HG03521 (cell line): ENCODE data around the gene HDLBP.

Source experiments
- ATAC-seq: cut with Tn5 transposase; IDR thresholded peaks from one replicate; pipeline ENCODE4 v1.9.1; 2021; ENCODE audit warnings: mild to moderate bottlenecking, moderate library complexity; ENCODE audit not compliant: unreplicated experiment

HDLBP gene

DNA sequence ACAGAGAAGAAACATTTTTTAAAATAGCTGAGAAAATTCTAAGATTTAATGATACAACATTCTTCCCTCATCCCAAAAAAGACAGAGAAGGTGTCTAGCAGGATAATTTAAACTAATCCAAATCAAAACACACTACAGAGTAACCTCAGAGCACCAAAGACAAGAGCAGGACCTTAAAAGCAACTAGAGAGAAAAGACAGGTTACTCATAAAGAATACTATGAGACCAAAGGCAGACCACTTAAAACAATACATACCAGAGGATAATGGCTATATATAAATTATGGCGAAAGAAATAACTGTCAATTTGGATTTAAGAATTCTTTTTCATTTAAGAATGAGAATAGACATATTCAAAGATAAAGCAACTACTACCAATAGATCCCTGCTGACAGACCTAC, 40.0 kb downstream of the HDLBP start:
- no peak for ATAC-seq

DNA sequence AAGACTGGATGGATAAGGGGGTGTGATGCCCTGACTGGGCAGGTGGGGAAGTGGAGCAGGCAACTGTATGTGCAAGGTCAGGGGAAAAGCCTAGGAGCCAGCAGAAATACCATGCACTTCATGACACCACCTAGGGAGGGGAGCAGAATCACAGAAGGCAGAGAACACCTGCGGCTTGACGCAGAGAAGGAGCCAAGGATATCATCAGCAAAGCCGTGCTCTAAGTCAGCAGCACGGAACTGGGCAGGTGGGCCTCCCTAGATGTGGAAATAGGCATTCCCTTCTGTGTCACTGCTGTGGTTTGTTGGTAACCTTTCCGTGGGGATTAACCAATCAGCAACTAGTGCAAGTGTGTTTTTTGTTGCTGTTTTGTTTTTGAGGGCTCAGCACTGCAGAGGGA, 41.3 kb downstream of the HDLBP start:
- ATAC-seq: no peak

DNA sequence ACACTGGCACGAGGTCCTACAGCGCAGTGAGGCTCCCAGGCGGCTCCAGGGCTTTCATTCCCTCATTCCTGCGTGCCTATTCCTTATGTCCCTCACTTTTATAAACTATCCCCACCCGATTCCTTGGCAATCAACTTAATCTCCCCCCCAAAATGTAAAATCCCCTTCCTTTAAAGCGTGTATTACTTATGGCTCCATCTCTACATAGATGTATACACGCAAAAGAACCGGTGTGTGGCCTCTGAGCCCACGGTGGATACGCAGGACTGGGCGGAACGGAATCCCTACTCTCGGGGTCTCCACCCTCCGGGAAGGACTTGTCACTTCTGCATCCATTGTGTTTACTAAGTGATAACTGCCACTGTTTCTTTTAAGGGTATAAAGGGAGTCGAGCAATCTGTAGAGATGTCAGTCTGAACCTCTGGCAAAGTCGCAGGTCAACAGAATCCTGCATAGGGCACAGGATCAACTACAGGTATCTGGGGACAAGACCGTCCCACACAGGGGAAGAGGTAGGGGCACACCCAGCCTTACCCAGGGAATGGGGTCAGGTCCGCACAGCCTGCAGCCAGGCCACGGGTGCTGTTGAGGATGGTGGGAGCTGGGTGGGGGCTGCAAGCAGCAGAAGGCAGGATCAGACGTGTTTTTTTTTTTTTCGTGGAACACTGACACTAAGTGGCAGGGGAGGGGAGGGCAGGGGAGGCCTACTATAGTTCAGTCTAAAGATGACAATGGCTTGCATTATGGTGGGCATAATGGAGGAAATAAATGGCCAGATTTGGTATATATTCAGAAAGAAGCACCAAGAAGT, 42.1 kb downstream of the HDLBP start:
- ATAC-seq: no peak

DNA sequence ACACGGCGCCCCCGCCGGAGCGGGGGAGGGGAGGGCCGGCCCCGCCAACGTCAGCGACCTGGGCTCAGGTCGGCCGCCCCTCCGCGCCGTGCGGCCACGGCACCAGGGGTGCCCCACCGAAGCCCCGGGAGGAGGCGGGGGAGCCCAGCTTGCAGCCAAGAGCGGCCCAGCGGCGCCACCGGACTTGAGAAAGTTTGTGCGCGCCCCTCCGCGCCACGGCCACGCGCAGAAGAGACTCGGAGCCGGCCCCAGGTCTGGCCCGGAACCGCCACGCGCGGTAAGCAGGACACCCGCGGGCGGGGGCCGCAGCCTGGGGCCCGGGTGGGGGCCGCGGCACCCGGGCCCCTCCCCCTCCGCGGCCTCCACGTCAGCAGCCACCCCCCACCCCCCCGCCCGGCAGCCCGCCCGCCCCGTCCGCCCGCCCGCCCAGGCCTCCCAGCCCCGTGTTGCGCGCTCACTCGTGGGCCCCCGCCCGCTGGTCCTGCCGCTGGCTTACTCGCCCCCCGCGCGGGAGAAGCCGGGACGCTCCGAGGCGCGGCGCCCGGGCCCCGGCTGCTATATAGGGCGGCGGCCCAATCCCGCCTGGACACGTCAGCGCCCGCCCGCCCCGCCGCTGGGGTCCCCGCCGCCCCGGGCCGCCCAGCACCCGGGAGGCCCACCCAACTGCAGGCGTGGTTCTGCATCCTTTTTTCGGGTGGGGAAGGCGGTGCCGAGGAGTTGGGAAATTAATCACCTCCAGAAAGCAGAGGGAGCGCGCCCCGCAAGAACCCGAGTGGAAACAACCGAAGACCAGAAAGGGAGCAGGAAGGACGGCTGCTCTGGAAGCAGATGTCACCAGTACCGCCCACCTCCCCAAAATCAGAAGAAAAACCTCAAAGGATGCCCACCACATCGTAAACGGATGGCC, 42.9 kb downstream of the HDLBP start:
- peak; percentile 38 for ATAC-seq

DNA sequence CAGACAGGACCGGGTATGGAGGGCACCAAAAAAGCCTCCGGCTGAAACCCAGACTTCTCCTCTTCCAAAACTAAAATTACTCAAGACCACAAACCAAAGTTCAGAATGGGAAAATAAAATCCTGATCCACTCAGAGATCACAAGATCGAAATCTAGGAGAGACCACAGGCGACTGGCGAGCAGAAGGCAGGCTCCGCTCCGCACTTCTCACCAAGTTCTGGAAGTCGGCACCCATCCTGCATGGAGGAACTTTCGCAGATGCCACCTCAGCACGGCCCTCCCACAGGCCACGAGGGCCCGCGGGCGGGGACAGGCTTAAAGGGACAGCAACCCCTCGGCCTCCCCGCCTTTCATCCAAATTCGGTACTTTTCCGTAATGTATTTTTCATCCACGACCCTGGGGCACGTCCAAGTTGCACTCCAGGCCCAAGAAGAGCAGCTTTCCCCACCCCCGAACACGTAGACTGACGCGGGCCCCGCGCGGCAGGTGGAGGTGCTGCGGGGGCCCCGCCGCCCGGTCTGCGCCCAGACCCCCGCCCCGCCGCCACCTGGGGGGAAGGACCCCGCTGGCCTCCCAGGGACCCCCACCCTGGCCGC, 43.7 kb downstream of the HDLBP start:
- ATAC-seq: peak; percentile 38

DNA sequence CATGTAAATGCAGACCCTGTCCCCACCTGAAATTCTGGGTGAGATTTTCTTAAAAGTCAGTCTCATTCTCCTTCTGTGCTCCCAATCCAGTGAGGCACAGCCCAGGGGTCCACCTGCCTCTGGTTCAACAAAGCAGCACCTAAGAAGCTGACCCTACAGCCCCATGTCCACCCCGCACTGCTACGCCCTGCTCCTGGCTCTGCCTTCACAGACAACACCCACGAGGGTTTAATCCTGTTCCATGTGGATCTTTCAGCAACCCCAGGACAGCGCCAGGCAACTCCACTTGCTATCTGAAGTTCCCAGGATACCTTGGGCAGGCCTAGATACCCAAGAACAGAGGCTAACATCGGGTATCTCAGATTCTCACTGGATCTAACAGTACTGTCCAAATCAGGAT, 44.9 kb downstream of the HDLBP start:
- ATAC-seq: no peak

DNA sequence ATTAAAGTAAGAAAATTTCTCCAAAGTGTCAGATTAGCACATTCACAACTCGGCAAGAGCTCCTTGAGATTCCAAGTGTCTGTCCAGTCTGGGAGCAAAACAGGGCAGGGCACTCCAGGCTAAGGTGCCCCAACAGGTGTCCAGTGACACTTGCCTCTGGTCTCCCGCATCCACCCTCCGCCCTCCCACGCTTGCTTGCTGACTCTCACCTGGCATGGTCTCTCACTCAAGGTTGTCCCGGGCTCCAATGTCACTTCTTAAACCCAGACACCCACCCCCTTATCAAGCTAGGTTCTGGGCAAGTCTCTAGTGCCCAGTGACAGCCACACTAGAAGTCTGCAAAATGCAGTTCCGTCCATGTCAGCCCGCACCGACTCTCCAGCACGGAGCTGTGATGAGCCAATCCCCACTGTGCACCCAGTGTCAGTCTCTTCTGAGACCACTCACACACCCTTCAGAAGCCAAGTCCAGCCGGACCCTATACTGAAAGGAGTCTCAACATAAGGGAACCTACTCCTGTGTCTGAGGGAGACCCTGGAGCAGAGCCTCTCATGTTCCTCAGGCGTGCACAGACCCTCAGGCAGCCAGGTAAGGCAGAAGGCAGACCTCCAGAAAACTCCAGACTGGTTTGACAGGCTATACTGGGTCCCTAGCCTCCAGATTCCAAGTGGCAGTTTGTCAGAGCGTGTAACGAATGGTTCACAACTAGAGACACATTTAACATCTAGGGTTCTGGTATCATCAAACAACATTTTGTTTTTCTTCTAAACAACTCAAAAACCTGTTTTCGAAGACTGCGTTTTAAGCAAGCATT, 45.6 kb downstream of the HDLBP start:
- ATAC-seq: no peak

DNA sequence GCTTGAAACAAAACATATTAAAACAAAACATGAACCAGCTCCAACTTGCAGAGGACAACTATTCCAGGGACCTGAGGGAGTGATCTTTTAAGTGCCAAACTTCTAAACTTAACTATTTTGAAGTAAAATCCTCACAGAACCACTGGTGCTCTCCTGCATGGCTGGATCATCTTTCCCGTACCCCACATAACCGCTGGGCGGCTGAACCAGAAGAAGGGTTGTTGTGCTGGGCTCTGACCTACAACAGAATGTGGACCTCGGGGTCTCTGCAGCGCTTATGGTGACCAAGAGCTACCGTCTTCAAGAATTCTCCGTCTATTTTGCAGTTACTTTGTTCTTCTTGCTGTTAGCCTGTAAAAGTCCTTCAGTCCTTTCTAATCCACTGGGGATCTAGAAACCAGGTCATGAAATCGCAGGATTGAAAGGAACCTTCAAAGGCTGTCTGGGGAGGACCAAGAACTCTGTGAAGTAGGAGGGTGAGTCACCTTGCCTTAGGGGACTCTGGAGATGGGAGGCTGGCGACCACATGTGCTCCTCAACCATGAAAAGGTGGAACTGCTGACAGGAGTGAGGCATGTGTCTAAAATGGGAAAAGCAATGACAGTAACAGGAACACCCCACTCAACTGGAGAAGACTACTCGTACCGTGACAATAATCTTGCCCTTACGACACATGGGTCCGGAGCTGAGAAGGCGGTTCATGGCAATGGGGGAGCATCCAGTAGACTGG, 46.6 kb downstream of the HDLBP start:
- ATAC-seq: no peak

DNA sequence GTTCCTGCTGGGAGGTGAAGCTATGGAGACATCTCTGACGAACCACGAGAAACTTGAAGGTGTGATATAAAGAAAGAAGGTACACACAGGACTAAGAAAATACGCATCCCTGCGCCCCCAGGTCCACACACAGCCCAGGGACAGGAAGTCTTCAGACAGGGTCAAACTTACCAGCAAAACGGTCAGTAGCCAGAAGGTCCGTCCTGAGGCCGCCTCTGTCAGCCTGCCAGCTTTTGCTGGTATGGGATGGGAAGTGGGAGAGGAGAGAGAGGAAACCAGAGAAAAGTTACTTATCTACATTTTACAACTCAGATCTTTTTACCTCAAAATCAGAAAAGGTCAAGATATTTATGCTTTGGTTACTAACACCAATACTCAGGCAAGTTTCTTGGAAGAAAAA, 47.2 kb downstream of the HDLBP start:
- ATAC-seq: no peak

DNA sequence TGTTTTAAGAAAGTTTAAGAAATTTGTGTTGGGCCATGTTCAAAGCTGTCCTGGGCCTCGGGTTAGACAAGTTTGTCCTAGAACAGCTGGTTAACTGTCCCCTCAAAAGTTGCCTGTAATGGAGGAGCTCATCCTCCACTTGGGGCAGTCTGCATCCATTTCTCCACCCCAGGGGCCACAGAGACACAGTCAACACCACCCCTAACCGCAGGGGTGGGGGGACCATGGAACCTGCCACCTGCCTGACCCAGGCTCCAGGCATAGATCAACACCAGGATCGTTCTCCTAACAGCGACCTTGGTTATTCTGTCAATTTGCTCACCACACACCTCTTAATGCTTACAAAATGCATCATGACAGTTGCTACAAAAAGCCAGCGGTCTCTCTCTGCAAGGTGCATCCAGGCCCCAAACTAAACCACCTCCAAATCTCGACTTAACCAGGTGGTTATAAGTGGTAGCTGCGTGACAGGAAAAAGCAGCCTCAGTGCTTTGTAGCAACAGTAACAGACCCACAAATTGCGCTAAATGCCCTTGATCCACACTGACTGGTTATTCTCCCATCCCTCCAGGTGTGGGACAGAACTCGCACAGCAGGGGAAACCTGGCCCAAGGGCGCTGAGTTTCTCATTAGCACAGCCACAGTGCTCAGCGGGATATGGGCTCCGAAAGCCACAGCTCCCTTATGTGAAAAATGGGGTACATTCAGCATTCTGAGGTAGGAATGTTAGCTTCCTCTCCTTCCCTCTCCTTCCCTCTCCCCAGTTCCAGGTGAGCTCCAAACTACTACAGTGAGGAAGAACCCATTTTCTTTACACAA, 48.0 kb downstream of the HDLBP start:
- no peak for ATAC-seq

DNA sequence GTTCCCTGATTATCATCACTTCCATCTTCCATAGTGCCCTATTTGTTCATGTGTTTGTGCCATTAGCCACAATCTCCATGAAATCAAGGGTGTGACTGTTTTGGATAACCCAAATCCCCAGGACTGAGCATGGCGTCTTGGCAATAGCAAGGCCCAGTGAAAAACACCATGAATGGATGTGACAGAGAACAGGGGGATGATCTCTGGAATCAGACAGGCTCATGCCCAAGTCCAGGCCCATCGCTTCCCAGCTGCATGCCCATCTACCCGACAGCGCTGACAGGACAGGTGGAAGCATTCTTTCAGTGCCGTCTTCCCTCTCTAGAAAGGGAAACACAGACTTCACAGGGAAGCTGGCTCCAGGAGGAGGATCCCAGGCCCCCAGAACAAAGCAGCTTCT, 50.0 kb downstream of the HDLBP start:
- ATAC-seq: no peak

DNA sequence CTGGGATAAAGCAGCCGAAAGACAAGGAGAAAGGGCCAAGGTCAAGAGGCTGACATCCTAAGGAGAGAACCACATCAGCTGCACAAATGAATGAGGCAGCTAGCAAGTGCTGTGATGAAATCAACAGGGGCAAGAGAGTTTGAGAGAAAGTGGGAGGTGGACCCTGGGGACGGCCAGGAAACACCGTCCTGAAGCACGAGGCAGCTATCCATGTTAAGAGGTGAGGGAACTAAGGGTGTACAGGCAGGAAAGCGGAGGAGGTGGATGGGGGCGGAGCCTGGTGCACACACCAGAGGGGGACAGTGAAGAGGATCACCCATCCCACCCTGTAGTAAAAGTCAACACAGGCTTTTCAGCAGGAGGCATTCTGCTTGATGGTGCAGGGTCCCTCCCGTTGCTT, 52.4 kb downstream of the HDLBP start:
- no peak for ATAC-seq

DNA sequence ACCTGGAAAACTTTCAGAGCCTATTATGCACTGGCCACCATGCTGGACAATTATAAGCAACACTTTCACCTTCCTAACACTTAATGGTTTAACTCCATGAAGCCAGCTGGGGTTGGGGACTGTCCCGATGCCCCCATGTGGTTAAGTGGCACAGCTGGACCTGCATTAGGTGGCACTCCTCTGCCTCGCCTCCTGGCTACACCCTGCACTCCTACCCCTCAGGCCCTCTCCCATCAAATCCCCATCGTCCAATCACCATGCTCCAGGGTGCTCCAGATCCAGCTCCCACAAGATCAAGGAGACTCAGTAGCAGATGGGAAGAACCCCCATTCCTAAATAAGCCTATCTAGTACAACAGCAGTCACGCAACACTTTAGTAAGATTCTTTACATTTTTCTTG, 53.8 kb downstream of the HDLBP start:
- no peak for ATAC-seq

DNA sequence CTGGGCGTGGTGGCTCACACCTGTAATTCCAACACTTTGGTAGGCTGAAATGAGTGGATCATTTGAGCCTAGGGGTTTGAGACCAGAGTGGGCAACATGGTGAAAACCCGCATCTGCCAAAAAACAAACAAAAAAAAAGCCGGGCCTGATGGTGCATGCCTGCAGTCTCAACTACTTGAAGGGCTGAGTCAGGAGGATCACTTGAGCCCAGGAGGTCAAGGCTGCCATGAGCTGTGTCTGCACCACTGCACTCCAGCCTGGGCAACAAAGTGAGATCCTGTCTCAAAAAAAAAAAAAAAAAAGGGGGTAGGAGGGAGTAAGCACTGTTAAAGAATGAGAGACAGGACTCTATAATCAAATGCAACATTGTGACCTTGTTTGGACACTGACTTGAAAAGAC, 54.6 kb downstream of the HDLBP start:
- no peak for ATAC-seq

DNA sequence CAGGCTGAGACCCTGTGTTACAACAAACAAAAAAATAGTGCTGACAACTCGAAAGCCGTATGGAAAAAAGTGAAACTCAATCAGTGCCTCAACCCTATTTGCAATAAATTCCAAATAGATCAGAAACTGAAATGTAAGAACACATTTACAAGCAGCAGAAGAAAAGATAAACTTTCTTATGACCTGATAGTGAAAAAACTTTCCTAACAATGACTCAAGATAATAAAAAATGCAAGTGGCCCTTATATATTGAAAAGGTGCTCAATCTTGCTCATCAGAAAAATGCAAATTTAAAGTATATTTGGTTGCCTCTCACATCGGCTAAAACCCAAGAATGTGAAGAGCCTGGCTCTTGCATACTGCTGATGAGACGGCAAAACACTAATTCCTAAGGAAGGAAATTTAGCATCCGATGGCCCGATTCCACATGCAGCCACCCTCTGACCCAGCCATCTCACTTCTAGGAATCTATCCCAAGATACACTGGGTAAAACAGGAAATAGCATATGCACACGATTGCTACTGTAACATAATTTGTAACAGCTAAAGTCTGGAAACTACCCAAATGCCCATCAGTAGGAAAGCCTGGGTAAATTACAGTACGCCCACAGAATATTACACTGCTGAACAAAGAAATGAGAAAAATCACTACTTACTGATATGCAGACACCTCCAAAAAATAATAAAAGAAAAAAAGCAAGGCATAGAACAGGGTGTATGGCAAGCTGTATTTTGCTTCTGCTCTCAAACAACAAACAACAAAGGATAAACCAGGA, 56.8 kb downstream of the HDLBP start:
- no peak for ATAC-seq

DNA sequence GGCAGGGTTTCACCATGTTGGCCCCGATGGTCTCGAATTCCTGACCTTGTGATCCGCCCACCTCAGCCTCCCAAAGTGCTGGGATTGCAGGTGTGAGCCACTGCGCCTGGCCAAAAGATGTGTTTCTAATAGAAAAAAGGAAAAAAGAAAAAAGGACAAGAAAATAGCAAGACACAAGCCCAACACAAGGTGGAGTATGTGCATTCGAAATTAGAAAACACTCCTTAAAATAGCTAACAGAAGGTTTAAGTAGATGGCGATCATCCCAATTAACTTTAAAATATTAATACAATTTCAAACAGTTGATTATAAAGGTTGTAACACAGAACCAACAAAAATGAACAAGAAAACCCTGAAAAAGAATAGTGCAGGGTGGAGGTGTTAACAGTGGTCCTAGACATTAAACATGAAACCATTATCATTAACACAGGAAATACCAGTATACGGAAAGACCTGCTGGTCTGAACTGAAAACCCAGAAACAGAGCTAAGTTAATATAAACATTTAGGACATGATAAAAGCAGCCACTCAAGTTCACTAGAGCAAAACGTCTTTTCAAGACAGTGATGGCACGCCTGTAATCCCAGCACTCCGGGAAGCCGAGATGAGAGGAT, 57.9 kb downstream of the HDLBP start:
- ATAC-seq: no peak

DNA sequence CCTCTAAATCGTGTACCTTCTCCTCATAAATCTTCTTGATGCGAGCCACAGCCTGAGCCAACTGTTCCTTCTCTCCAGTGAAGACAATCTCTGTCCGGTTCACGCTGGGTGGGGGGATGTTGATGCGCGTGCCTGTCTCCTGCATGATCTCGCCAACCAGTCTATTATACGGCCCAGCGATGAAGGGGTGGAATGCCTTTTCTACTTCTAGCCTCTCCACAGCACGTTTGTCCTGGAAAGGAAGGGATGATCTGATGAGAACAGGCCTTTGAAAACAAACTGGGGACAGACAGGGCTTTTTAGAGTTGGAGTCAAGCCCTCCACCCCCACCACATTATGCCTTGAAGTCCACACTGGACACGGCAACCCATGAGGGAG, 59.3 kb downstream of the HDLBP start:
- no peak for ATAC-seq

DNA sequence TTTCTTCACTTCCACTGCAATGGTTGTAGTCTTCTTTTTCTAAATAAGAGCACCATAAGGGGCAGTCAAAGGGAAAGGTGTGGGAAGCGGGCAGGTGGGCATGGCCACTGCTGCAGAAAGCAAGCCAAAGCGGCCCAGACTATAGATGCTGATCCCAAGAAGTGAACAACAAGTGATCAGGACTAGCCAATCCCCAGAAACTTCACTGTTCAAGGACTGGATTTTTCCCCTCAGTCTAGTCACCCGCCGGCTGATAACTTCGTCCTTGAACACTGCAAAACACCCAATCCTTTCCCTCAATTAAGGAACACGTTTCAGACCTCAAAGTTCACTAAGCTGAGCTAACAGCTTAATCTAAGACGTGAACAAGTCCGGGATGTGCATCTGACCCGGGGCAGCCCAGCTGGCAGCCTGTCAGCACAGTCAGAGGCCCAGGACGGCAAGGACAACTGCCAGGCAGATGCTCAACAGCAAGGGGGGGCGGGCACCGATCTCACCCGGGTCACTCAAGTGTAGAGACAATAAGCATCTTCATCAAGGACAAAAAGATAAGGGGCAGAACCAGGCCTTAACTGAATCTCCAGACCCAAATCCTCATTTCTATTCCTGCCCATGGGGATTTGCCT, 59.8 kb downstream of the HDLBP start:
- ATAC-seq: no peak
